Choroid plexus epithelial cell (primary cell): Measurements from ENCODE around the gene SLC40A1.

ENCODE experiments used
- DNase-seq: peaks from one replicate; pipeline ENCODE4 v3.0.0-alpha.2; 2010; ENCODE audit warnings: low read depth
- H3K4me3 ChIP-seq: 2 replicates; pipeline ENCODE4 v1.5.1; 2011; ENCODE audit warnings: low read depth, mild to moderate bottlenecking, control low read depth, low read length, moderate library complexity
- TF ChIP-seq, protein P1 (sequence below): conservative IDR thresholded peaks from 2 replicates; pipeline ENCODE4 v1.5.1; 2011; ENCODE audit warnings: low read depth, mild to moderate bottlenecking, control low read depth, inconsistent platforms, low read length, moderate library complexity

Gene SLC40A1

DNA sequence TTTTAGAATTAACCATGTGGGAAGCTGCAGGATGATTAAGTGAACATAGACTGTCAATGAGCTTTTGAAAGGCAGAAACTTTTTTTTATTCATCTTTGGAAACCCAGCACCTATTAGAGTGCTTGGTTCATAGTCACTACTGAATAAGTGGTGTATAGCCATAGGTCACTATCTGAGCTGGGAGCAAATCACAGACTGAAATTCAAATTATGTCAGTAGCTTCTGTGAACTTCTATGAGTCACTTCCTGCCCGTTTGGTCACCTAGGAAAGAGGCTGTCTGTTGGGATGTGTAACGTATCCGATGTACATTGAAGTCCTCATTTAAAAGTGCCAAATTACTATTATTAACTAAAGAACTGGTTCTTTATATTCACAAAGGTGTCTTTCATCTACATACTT, 20.5 kb upstream of the SLC40A1 start:
- peak; percentile 60 for DNase-seq
- TF ChIP-seq, protein P1, sequence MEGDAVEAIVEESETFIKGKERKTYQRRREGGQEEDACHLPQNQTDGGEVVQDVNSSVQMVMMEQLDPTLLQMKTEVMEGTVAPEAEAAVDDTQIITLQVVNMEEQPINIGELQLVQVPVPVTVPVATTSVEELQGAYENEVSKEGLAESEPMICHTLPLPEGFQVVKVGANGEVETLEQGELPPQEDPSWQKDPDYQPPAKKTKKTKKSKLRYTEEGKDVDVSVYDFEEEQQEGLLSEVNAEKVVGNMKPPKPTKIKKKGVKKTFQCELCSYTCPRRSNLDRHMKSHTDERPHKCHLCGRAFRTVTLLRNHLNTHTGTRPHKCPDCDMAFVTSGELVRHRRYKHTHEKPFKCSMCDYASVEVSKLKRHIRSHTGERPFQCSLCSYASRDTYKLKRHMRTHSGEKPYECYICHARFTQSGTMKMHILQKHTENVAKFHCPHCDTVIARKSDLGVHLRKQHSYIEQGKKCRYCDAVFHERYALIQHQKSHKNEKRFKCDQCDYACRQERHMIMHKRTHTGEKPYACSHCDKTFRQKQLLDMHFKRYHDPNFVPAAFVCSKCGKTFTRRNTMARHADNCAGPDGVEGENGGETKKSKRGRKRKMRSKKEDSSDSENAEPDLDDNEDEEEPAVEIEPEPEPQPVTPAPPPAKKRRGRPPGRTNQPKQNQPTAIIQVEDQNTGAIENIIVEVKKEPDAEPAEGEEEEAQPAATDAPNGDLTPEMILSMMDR: no peak

DNA sequence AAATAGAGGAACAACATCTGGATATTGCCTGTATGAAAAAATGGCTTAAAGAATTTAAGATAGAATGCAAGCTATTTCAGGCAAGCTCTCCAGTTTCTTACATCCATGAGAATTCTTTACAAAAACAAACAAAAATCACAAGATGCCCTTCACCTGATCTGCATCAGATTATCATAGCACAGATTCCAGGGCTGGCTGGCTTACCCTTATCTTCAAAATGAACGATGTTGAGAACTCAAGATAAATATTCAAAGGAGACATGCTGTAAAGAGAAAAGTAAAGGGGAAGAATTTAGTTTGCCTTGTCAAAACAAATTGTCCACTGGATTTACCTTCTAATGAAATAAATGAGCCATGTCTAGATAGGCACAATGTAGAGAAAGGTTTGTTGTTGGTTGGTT, 18.7 kb upstream of the SLC40A1 start:
- peak; percentile 79 for DNase-seq
- TF ChIP-seq, protein P1: no peak
- H3K4me3 ChIP-seq: no peak overlapping the region

More for the DNA sequence above, 20.5 kb upstream of the SLC40A1 start:
- H3K4me3 ChIP-seq: no peak overlapping the region

DNA sequence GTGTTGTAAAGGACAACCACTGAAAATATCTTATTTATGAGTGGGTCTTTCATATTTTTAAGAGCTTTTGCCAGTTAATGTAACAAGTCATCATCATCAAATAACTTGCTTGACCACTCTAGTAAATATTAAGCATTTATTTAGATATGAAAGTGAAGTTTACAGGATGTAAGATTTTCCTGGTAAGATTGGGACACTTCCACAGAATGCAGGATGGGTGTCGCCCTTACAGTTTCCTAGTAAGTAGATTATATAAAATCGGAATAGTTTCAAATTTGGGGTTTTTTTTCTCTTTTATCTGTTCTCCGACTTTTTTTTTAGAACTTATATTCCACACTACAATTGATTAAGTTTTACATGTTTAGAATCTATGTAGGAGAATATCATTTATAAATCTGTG, 14.8 kb upstream of the SLC40A1 start:
- TF ChIP-seq, protein P1: no peak

DNA sequence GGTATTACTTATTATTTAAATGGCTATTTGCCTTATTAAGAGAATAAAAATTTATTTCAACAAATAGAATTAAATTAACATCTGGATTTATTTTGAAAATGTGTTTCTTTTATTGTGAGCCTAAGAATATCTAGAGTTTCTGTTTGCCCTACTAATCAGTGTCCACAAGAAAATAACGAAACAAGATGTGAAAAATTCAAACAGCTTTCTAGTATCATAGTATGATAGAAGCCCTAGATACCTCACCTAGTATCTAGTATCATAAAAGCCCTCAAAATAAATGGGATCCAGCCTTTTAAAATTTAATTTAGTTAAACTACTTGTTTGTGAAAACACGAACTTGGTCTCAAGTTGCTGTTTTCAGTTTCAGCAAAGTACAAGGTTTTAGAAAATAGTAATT, 13.7 kb upstream of the SLC40A1 start:
- TF ChIP-seq, protein P1: no peak
- DNase-seq: no peak
- H3K4me3 ChIP-seq: no peak overlapping the region

More for the DNA sequence above, 14.8 kb upstream of the SLC40A1 start:
- no peak for DNase-seq
- no peak overlapping the region for H3K4me3 ChIP-seq

DNA sequence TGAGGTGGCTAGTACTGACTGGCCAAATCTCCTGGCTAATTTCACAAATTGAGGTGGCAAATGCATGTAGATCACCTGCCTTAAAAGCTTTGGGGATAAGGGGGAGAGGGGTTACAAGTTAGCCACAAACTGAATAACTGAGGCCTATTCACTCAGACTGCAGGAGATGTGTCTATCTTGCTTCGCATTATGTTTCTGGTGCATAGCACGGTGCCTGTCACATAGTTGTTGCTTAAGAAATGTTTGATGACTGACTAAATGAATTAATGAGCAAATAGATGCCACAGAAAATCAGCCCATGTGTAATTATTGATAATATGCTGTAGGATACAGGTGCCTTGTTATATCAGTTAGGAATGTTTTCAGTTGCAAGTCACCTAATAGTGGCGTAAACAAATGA, 12.5 kb upstream of the SLC40A1 start:
- no peak overlapping the region for H3K4me3 ChIP-seq
- no peak for DNase-seq
- TF ChIP-seq, protein P1: no peak

DNA sequence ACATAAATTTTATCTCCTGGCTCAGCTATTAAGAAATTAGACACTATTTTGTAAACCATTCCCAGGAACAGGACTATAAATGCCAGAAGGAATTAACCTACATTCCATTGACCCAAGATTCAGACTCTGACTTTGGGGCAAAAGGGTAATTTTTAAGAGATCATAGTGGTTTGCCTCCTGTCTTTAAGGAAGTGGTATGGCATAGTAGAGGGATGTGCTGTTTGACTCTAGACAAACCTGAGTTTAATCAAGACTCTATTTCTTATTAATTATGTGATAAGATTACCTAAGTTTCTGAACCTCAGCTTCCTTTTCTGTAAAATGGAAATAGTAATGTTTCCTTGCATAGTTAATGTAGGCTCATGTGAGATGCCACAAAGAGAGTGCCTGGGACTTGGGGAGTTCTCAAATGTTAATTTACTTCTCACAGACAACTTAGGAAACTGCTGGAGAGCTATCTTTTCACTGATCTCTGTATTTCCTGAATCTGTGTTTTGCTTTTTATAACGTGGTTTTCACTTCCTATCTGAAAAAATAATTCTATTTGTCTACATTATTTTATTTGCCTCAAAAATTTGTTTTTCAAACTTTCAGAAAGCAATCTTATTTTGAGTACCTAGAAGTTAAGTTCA, 11.9 kb upstream of the SLC40A1 start:
- no peak overlapping the region for H3K4me3 ChIP-seq
- no peak for DNase-seq
- TF ChIP-seq, protein P1: no peak

DNA sequence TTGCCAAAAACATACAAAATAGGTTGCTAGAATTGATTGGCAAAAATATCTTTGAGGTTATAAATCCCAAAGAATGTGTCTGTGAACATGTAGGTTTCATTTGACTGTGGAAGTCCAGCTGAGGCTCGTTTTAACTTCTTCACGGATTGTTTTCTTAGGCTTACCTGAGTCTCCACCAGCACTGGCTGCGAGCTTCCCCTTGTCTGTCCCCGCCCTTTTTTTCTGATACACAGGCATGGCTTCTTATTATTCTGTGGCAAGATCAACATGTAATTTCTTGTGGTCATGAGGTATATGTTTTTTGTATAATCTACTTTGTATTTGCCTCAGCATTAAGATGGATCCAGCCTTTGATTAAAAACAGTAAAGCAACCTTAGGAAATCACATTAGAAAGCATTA, 7.2 kb upstream of the SLC40A1 start:
- TF ChIP-seq, protein P1: no peak
- H3K4me3 ChIP-seq: no peak overlapping the region
- DNase-seq: no peak
